ENCODE measurements around the gene GTF2A1L. TPM values are rescaled to one million over a fixed set of nuclear protein-coding genes. Genes with fewer than 3 reads are reported as not detected.
"Not testable (repeated sequence)": the region's sequence is repeated elsewhere in the genome, so short reads cannot be mapped to it uniquely, and the experiment has no call there.

Gene GTF2A1L, protein sequence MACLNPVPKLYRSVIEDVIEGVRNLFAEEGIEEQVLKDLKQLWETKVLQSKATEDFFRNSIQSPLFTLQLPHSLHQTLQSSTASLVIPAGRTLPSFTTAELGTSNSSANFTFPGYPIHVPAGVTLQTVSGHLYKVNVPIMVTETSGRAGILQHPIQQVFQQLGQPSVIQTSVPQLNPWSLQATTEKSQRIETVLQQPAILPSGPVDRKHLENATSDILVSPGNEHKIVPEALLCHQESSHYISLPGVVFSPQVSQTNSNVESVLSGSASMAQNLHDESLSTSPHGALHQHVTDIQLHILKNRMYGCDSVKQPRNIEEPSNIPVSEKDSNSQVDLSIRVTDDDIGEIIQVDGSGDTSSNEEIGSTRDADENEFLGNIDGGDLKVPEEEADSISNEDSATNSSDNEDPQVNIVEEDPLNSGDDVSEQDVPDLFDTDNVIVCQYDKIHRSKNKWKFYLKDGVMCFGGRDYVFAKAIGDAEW
- not detected for total RNA-seq
- long read RNA-seq = 0 reads

DNA sequence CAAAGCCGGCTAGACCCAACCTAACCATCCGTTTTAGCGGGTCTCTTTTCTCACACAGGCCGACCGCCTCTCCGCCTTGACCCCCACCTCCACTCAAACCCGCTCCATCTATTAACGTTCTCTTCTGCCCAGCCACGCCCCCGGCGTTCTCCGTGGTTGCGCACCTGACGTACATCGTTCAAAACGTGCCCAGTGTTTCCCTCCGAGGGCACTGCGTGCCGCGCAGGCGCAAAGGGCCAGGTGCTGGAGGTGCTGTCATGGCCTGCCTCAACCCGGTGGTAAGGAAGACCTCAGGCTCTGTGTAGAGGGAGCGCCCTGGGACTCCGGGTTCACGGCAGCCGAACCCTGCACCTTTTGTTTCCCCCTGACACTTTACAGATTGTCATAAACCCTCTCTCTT, at the start of gene GTF2A1L:
TSS of gene GTF2A1L (plus strand) at position 239 of the 400 bp plus-strand sequence. CDS start at position 258, 19 bp downstream.
- intact Hi-C loops (cut with DNase I) = no loop called here
- DNase-seq (no peak), ATAC-seq (ENCODE audit: poor library complexity) (no peak)

DNA sequence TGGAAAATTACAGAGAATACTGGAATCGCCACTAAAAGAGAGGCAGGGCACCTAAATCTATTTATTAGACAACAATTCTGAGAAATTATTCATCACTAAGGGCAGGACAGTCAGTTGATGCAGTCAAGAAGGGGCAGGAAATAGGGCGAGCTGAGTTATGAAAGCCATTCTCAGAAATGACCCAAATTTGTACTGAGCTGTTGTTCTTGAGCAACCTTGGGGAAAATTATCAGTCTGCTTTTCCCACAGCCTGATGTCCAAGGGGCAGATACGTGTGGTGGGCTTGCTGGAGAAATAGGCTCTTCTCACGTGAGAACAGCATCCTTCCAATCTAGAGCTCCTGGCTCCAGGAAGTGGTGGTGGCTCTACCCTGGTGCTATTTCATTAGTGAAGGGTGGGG, 49.1 kb upstream of the GTF2A1L start:
- peak; percentile 55 for ATAC-seq (ENCODE audit: poor library complexity)
- intact Hi-C loops (cut with DNase I) = no loop called here
- DNase-seq = no peak

GRCh38 chr2:48569433-48569832, 48.2 kb upstream of the GTF2A1L start:
- ATAC-seq (ENCODE audit: poor library complexity) (no peak), DNase-seq (no peak)
- intact Hi-C loops (cut with DNase I) = no loop called here

DNA sequence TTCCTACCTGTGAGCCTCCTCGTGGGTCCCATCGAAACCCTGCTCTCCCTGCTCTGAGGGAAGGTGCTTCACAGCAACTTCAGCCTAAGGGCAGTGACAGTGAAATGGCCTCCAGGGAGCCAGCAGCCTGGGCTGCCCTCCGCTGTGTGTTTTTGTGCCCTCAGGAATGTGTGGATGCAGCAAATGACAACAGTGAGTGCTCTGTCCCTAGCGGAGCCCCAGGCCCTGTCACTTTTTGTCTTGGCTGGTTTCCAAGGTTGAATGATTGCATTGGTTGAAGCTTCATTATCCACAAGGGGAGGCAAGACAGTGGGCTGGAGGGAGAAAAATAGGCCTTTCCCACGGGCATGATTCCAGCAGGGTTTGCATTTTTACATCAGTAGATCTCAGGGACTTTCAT, 44.8 kb upstream of the GTF2A1L start:
- intact Hi-C loops (cut with DNase I) = no loop called here

DNA sequence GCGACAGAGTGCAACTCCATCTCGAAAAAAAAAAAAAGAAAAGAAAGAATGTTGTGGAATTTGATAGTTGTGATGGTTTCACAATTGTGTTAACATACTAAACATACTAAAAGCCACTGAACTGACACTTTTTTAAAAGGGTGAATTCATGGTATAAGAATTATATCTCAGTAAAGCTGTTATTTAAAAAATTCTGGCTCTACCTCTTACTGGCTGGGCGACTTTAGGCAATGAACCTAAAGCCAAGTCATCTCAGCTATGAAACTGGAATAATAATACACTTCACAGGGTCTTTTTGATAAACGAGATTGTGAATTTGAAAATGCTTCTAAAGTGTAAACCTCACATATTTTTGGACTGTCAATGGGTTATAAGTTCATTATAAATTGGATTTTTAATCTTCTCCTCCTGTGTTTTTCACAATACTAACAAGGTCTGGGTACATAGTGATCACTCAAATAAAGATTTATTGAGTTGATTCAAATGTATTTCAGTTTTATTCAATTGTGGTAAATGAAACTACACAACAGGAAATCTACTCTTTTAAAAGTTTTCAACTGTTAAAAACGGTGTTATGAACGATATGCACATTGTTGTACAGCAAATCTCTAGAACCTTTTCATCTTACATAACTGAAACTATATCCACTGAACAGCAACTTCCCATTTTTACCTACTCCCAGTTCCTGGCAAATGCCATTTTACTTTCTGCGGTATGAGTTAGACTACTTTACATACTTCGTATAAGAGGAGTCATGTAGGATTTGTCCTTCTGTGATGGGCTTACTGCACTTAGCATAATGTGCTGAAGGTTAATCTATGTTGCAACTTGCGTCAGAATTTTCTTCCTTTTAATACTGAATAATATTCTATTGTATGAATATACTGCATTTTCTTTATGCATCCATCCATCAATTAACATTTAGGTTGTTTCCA, 43.0 kb upstream of the GTF2A1L start:
- DNase-seq (no peak), ATAC-seq (ENCODE audit: poor library complexity) (no peak)
- intact Hi-C loops (cut with DNase I) = no loop called here

More for the DNA sequence above, 44.8 kb upstream of the GTF2A1L start:
- ATAC-seq (ENCODE audit: poor library complexity) (no peak), DNase-seq (no peak)

- ATAC-seq (ENCODE audit: poor library complexity) = no peak
- intact Hi-C loops (cut with DNase I) = no loop called here
- no peak for DNase-seq
Observed at GRCh38 chr2:48578313-48578712, 39.3 kb upstream of the GTF2A1L start.

- DNase-seq (no peak), ATAC-seq (ENCODE audit: poor library complexity) (no peak)
- intact Hi-C loops (cut with DNase I) = no loop called here
Observed at GRCh38 chr2:48583961-48584360, 33.7 kb upstream of the GTF2A1L start.

- ATAC-seq (ENCODE audit: poor library complexity) (no peak), DNase-seq (no peak)
- intact Hi-C loops (cut with DNase I) = no loop called here
Observed at GRCh38 chr2:48584551-48584950, 33.1 kb upstream of the GTF2A1L start.

- ATAC-seq (ENCODE audit: poor library complexity) (no peak), DNase-seq (no peak)
- intact Hi-C loops (cut with DNase I) = no loop called here
Observed at GRCh38 chr2:48586433-48586832, 31.2 kb upstream of the GTF2A1L start.

- intact Hi-C loops (cut with DNase I) = no loop called here
- ATAC-seq (ENCODE audit: poor library complexity) = no peak
- no peak for DNase-seq
Observed at GRCh38 chr2:48587560-48587959, 30.1 kb upstream of the GTF2A1L start.

DNA sequence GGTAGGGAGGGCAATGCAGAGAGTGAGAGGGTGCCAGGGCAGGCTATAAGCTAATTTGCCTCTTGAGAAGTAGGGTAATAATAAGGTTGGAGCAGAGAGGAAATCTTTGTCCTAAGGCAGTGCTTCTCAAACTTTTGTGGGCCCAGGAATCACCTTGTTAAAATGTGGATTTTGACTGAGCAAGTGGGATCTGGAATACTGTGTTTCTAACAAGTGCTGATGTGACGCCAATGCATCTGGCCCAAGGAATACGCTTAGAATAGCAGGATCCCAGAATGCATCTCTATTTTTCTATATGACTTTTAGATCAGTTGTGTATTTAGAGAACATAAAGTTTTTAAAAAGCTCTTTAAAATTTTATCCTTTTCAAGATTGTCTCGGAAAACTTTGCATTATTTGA, 29.7 kb upstream of the GTF2A1L start:
- DNase-seq = no peak
- no peak for ATAC-seq (ENCODE audit: poor library complexity)
- intact Hi-C loops (cut with DNase I) = no loop called here

DNA sequence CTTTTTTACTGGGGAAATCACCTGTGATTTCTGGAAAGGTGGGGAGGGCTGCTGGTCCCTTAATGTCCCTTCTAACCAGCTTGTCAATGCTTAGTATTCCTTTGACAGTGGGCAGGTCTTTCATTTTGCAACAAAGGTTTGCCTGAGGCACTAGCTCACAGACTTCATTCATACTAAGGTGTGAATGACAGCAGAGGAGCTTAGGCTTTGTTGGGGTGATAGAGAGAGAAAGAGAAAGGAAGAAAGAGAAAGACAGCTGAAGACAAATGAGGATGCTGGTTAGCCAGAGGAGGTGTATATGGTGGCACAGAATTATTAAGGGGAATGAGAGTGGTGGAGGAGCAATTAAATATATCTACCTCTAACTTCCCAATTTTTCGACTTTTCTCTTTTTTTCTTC, 28.9 kb upstream of the GTF2A1L start:
- ATAC-seq (ENCODE audit: poor library complexity) = no peak
- no peak for DNase-seq
- intact Hi-C loops (cut with DNase I) = no loop called here

DNA sequence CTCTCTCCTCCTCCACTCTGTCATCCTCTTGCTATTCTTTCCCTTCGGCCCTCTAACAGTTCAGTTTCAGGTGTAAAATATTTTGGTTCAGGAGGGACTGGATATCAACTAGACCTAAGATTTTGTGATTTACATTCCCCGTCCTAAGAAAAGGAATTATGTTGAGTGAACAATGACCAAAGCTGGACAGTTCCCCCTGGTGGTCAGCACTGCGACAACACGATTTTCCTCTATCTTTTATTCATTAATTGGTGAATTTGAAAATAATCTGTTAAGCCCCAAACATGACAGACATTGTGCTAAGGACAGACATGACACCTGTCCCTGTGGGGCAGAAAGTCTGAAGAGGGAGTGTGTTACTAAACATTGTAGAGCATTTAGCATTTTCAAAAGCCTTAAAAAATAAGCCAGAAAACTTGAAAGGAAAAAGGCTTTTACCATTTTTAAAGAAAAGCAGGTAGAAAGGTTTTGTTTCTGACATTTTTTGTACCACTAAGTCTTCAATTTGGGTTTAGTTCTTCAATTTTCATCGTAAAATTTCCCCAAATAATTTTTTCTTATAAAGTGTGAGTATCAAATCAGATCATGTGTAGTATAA, 28.4 kb upstream of the GTF2A1L start:
- ATAC-seq (ENCODE audit: poor library complexity) = peak; percentile 43
- intact Hi-C loops (cut with DNase I) = no loop called here
- DNase-seq = no peak

DNA sequence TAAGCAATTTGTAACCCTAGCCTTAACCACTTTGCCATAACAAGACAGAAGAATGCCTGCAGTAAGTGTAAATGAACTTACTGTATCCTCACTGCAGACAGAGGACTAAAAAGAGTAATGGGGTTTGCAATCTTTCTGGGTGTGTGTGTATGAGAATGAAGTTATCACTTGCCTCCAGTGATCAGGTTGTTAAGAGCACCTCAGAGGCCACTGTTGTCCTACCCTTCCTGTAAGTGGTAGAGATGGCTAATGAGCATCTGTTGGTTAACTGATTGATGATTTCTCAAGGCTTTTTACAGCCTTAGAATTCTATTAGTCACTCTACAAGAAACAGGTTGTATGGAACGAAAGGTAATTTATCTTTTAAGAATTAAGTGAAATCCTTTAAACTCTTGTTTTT, 27.6 kb upstream of the GTF2A1L start:
- intact Hi-C loops (cut with DNase I) = no loop called here
- no peak for ATAC-seq (ENCODE audit: poor library complexity)
- DNase-seq = no peak

DNA sequence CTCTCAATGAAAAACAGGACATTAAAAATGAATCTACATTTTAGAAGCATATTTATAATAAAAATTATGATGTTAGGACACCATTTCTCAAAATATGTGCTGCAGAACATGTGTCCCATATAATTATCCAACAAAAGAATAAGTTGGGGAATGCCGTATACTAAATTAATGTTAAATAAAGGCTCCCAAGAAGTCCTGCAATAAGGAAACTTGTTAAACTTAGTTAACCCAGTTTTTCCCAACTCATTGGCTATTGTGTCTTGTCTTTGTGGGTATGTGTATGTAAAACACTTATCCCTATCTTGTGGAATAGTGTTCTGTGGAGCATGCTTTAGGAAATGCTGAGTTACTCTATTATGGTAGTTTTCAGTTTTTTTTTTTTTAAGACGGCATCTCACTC, 25.6 kb upstream of the GTF2A1L start:
- DNase-seq (no peak), ATAC-seq (ENCODE audit: poor library complexity) (no peak)
- intact Hi-C loops (cut with DNase I) = no loop called here

GRCh38 chr2:48596751-48597150, 20.9 kb upstream of the GTF2A1L start:
- DNase-seq; ATAC-seq (ENCODE audit: poor library complexity); intact Hi-C loops (cut with DNase I): not testable (repeated sequence)

- intact Hi-C loops (cut with DNase I) = no loop called here
- ATAC-seq (ENCODE audit: poor library complexity) (no peak), DNase-seq (no peak)
Observed at GRCh38 chr2:48597492-48597891, 20.2 kb upstream of the GTF2A1L start.

DNA sequence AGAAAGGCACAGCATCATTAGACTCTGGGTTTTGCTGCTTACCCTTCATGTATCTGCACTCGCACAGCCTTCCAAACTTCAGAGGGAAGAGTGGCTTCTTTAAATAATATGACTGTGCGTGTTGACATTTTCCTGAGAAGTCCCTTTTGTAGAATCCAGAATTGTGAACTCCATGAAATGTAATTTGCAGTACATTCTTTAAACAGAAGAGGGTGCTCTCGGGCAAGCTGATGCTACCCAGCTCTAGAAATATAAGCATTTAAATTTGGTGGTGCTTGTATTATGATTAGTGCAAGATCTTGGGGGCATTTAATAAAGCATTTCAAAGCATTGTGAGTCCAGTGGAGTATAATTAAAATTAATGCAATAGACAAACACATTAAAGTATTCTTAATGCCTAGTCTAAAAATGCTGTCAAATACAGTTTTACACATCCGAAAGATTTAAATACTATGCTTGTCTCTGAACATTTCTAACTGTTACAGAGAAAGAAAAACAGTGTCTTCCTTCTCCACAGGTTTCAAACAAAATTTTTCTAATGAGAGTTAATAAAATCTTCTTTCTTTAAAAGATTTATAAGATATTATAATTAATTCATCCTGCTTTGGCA, 17.3 kb upstream of the GTF2A1L start:
- intact Hi-C loops (cut with DNase I) = no loop called here
- DNase-seq (no peak), ATAC-seq (ENCODE audit: poor library complexity) (peak; percentile 57)

GRCh38 chr2:48600917-48601316, 16.7 kb upstream of the GTF2A1L start:
- intact Hi-C loops (cut with DNase I) = no loop called here
- ATAC-seq (ENCODE audit: poor library complexity) (no peak), DNase-seq (no peak)

All from Right ventricle myocardium superior (tissue), 1 donor.